CD4-positive, alpha-beta T cell treated with Interleukin-15 for 4 hours (primary cell): Measurements from ENCODE around the gene TAC4.

Experiments
- DNase-seq: peaks from one replicate; pipeline ENCODE4 v3.0.0-alpha.2; 2020; ENCODE audit warnings: low spot score

Gene TAC4

DNA sequence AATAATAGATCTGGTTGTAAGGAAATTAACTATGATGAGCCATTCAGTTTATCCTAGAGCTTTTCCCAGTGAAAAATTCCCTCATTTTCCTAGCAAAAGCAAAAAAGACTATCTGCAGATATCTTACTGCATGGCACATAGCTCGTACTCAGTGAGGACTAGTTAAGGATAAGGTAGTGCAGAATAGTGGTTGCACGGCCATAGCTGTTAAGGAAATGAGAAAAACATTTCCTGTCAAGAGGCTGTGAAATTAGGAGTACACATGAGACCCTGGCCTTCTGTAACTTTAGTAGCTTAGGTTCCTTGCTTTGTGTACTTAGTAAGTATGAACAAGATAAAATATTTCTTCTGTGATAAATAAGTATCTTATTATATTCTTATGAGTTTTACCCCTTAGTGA lies 49.1 kb downstream of the TAC4 start:
- DNase-seq = no peak

DNA sequence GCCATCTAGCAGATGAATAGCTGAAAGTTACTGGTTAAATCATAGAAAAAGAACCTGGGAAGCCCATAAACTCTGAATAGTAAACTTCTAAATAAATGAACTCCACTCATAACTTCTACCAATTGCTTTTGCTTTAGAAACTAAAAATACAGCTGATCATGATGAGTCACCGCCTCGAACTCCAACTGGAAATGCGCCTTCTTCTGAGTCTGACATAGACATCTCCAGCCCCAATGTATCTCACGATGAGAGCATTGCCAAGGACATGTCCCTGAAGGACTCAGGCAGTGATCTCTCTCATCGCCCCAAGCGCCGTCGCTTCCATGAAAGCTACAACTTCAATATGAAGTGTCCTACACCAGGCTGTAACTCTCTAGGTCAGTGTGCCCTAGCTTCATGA lies 49.7 kb downstream of the TAC4 start:
- no peak for DNase-seq

DNA sequence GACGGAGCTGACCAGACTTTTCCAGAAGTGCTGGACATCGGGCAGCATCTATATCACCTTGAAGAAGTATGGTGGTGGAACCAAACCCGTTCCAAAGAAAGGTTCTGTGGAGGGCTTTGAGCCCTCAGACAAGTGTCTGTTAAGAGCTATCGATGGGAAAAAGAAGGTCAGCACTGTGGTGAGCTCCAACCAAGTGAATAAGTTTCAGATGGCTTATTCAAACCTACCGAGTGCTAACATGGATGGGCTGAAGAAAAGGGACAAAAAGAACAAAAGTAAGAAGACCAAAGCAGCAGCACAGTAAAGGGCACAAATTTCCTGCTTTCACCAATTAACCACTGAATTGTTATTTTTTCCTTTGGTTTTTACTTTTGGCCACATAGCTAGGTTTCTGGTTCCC lies 52.5 kb downstream of the TAC4 start:
- DNase-seq = no peak

DNA sequence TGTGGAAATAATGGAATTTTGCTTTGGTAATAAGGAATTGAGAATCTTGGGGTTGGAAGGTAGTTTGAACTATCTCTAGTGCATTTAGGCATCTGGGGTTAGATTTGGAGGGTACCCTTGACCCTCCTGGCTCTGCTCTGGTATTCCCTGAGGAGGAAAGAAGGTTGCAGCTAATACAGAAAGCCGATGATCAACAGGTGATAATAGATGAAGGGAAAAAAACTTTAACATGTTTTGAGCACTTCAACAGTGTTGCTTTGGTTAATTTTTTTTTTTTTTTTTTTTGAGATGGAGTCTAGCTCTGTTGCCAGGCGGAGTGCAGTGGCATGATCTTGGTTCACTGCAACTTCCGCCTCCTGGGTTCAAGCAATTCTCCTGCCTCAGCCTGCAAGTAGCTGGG lies 54.6 kb downstream of the TAC4 start:
- DNase-seq = no peak

DNA sequence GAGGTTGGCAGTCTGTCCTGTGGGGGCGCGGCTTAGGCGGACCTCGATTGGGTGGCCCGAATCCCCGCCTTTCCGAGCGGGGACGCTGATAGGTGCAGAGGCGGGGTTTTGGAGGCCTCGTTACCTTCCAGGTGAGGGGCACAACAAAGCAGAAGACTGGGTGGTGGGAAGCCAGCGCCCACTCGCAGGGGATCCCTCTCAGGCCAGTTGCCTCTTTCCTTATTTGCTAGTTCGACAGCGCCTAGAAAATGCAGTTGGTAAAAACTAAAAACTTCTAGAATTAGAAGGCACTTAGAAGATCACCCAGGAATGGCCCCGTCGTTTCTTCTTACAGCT lies 58.7 kb downstream of the TAC4 start:
- DNase-seq = no peak

DNA sequence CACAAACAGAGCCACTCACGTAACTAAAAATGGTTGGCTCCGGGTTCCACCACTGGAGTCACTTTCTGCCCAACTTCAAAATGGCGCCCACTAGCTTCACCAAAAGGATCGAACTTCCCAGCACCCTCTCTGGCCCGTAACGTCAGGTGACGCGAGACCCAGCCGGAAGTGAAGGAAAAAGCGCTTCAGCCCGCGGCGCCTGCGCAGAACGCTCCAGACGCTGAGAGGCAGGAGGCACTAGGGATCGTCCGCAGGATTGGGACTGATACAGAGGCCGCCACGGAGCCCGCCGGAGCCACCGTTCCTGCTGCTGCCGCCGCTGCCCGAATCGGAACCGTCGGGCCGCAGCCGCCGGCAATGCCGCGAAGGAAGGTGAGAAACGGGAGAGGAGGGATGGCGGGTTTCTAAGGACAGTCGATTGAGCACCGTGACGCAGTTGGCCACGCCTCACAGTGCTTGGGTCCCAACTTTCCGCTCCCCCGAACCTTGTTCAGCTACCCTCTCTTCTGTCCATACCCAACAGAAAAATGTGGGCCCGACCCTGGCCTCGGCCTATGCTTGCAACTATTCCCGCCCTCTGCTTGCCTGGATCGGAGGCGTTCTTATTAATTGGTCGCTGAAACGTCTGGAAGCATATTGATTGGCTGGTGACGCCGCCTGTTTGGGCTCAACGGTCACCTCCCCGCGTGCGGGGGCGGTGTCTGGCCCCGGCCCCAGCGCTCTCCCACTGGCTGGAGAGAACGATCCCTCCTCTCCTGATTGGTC lies 59.2 kb downstream of the TAC4 start, which contains the start of gene KAT7:
KAT7 (plus strand) TSS at position 204 of the 765 bp plus-strand sequence; CDS start at position 358, 154 bp downstream.
- DNase-seq = peak; percentile 99
